GM12892 (cell line): ENCODE data around the gene MLANA.

Experiments
- POLR2A ChIP-seq: IDR thresholded peaks from 2 replicates; pipeline ENCODE4 v1.6.1; 2011; ENCODE audit warnings: low read depth, low read length, control low read depth
- TAF1 ChIP-seq: IDR thresholded peaks from 2 replicates; pipeline ENCODE4 v1.6.1; 2011; ENCODE audit warnings: low read depth, mild to moderate bottlenecking, control low read depth, low read length, borderline replicate concordance

GRCh38 chr9:5893134-5893505, 2.4 kb downstream of the MLANA start:
- no peak for TF ChIP-seq POLR2A
- no peak for TF ChIP-seq TAF1
